NCI-H345 treated with DMSO at 0.1 percent for 48 hours (cell line): Measurements from ENCODE around the gene FOXP1.
A peak's percentile ranks its signal among the peaks of the same experiment; 100 is the strongest.

ENCODE experiments used
- DNase-seq: peaks from one replicate; lab custom pipeline; 2025; ENCODE audit not compliant: unreplicated experiment; lab: John Stamatoyannopoulos, UW

FOXP1 gene

GRCh38 chr3:71583566-71584393 is at the start of gene FOXP1:
Gene FOXP1, minus strand, starts transcription at chr3:71583728. Its CDS starts 385,347 bp downstream, at chr3:71198381.
- peak; percentile 50 for DNase-seq

- DNase-seq: no peak
Observed at GRCh38 chr3:71629711-71630110, 46.2 kb upstream of the FOXP1 start.

- no peak for DNase-seq
Observed at GRCh38 chr3:71629289-71629688, 45.8 kb upstream of the FOXP1 start.

- no peak for DNase-seq
Observed at GRCh38 chr3:71628522-71628921, 45.0 kb upstream of the FOXP1 start.

- no peak for DNase-seq
Observed at GRCh38 chr3:71625676-71626075, 42.1 kb upstream of the FOXP1 start.

GRCh38 chr3:71621825-71622537 is 38.5 kb upstream of the FOXP1 start:
- DNase-seq: no peak

- no peak for DNase-seq
Observed at GRCh38 chr3:71618538-71618937, 35.0 kb upstream of the FOXP1 start.

- DNase-seq: no peak
Observed at GRCh38 chr3:71616571-71617021, 33.1 kb upstream of the FOXP1 start.

- no peak for DNase-seq
Observed at GRCh38 chr3:71614869-71615268, 31.3 kb upstream of the FOXP1 start.

- no peak for DNase-seq
Observed at GRCh38 chr3:71614426-71614825, 30.9 kb upstream of the FOXP1 start.

- no peak for DNase-seq
Observed at GRCh38 chr3:71611099-71611498, 27.6 kb upstream of the FOXP1 start.

GRCh38 chr3:71607364-71607763 is 23.8 kb upstream of the FOXP1 start:
- DNase-seq: no peak

- DNase-seq: no peak
Observed at GRCh38 chr3:71606582-71606981, 23.1 kb upstream of the FOXP1 start.

GRCh38 chr3:71602256-71602655 is 18.7 kb upstream of the FOXP1 start:
- DNase-seq: no peak

GRCh38 chr3:71601811-71602210 is 18.3 kb upstream of the FOXP1 start:
- no peak for DNase-seq

GRCh38 chr3:71600646-71601288 is 17.2 kb upstream of the FOXP1 start:
- no peak for DNase-seq

GRCh38 chr3:71599416-71599815 is 15.9 kb upstream of the FOXP1 start:
- DNase-seq: no peak

- no peak for DNase-seq
Observed at GRCh38 chr3:71598292-71598691, 14.8 kb upstream of the FOXP1 start.

GRCh38 chr3:71597286-71597685 is 13.8 kb upstream of the FOXP1 start:
- DNase-seq: no peak

- no peak for DNase-seq
Observed at GRCh38 chr3:71593106-71593505, 9.6 kb upstream of the FOXP1 start.

- no peak for DNase-seq
Observed at GRCh38 chr3:71591101-71591500, 7.6 kb upstream of the FOXP1 start.

GRCh38 chr3:71589132-71589531 is 5.6 kb upstream of the FOXP1 start:
- no peak for DNase-seq
